HepG2 (cell line): ENCODE results near the gene GPS2. TPM values are rescaled to one million over a fixed set of nuclear protein-coding genes. Genes with fewer than 3 reads are reported as not detected.
A peak's percentile ranks its signal among the peaks of the same experiment; 100 is the strongest.

ENCODE experiments used
- ATAD3A ChIP-seq: sonication (generic); formaldehyde crosslinking; IDR thresholded peaks from 2 replicates; pipeline ENCODE4 v1.4.0; 2020; ENCODE audit warnings: missing genetic modification reagents
- FOXA3 ChIP-seq: IDR thresholded peaks from 2 replicates; pipeline ENCODE4 v1.6.1; 2016; ENCODE audit warnings: missing genetic modification reagents, missing compliant biosample characterization
- GATAD2A ChIP-seq: IDR thresholded peaks from 2 replicates; pipeline ENCODE4 v1.6.1; 2016
- HNRNPL ChIP-seq: fragments of 200-400 bp; formaldehyde crosslinking; IDR thresholded peaks from 2 replicates; pipeline ENCODE4 v1.6.1; 2017; ENCODE audit warnings: mild to moderate bottlenecking, low read depth, low read length
- KDM2A ChIP-seq: sonication (generic); formaldehyde crosslinking; IDR thresholded peaks from 2 replicates; pipeline ENCODE4 v1.4.0; 2020; ENCODE audit warnings: low read depth, missing genetic modification reagents, borderline replicate concordance
- MTF1 ChIP-seq: sonication (generic); formaldehyde crosslinking; IDR thresholded peaks from 2 replicates; pipeline ENCODE4 v1.5.0; 2020; ENCODE audit warnings: missing genetic modification reagents
- MXD3 ChIP-seq: IDR thresholded peaks from 2 replicates; pipeline ENCODE4 v1.6.1; 2016; ENCODE audit warnings: mild to moderate bottlenecking, missing biosample characterization, missing genetic modification reagents
- NONO ChIP-seq, 2 experiments: fragments of 450-650 bp in 1 of 2; sonication (generic) in 1 of 2; formaldehyde crosslinking in 1 of 2; IDR thresholded peaks in 1 of 2; conservative IDR thresholded peaks in 1 of 2; 2 replicates each; pipeline versions ENCODE4 v1.6.1 to v1.8.0; 2017 to 2022; ENCODE audit warnings: mild to moderate bottlenecking in 1 of 2, missing genetic modification reagents in 1 of 2, moderate library complexity in 1 of 2
- POLR2G ChIP-seq: fragments of 200-400 bp; formaldehyde crosslinking; IDR thresholded peaks from 2 replicates; pipeline ENCODE4 v1.6.1; 2018; ENCODE audit warnings: mild to moderate bottlenecking, low read depth, low read length, moderate library complexity
- PRDM15 ChIP-seq: sonication (generic); formaldehyde crosslinking; IDR thresholded peaks from 2 replicates; pipeline ENCODE4 v1.4.0; 2020; ENCODE audit warnings: missing genetic modification reagents
- RFXAP ChIP-seq: sonication (generic); formaldehyde crosslinking; IDR thresholded peaks from 2 replicates; pipeline ENCODE4 v1.4.0; 2020; ENCODE audit warnings: missing genetic modification reagents, borderline replicate concordance
- SAP130 ChIP-seq: IDR thresholded peaks from 2 replicates; pipeline ENCODE4 v1.6.1; 2016; ENCODE audit warnings: low read depth
- UBTF ChIP-seq: sonication (generic); formaldehyde crosslinking; IDR thresholded peaks from 2 replicates; pipeline ENCODE4 v1.4.0; 2020; ENCODE audit warnings: mild to moderate bottlenecking, missing genetic modification reagents
- ZBTB25 ChIP-seq: IDR thresholded peaks from 2 replicates; pipeline ENCODE4 v1.6.1; 2018; ENCODE audit warnings: missing genetic modification reagents
- ZFP90 ChIP-seq: sonication (generic); formaldehyde crosslinking; IDR thresholded peaks from 2 replicates; pipeline ENCODE4 v1.8.0; 2022; ENCODE audit warnings: missing genetic modification reagents, mild to moderate bottlenecking, inconsistent platforms, borderline replicate concordance
- ZFP91 ChIP-seq: sonication (generic); formaldehyde crosslinking; IDR thresholded peaks from 2 replicates; pipeline ENCODE4 v1.9.0; 2022; ENCODE audit warnings: missing genetic modification reagents, mild to moderate bottlenecking, borderline replicate concordance
- ZNF20 ChIP-seq: sonication (generic); formaldehyde crosslinking; IDR thresholded peaks from 2 replicates; pipeline ENCODE4 v1.4.0; 2020; ENCODE audit warnings: mild to moderate bottlenecking, moderate library complexity, missing genetic modification reagents
- ZNF557 ChIP-seq: sonication (generic); formaldehyde crosslinking; IDR thresholded peaks from 2 replicates; pipeline ENCODE4 v1.4.0; 2020; ENCODE audit warnings: missing genetic modification reagents
- ZNF563 ChIP-seq: sonication (generic); formaldehyde crosslinking; IDR thresholded peaks from 2 replicates; pipeline ENCODE4 v1.8.0; 2022; ENCODE audit warnings: mild to moderate bottlenecking, moderate library complexity, missing genetic modification reagents
- polyA plus RNA-seq, 8 experiments: library from polyadenylated mRNA; depleted of rRNA in 3 of 8; stranded (reverse) in 7 of 8; unstranded in 1 of 8; fragments of >200 nt; fragmentation: Illumina TruSeq in 4 of 8; extraction: Trizol in 4 of 8; gene quantifications; 2 replicates each; pipeline versions ENCODE4 v1.2.1 to v1.2.3, GENCODE V29; 2011 to 2016; ENCODE audit warnings: low read depth in 4 of 8, missing spikeins in 1 of 8, mixed read lengths in 1 of 8; ENCODE audit not compliant: insufficient read depth in 1 of 8
- total RNA-seq, 5 experiments: library from RNA; depleted of rRNA; stranded (reverse); fragments of >200 nt; fragmentation: Illumina TruSeq; extraction: Trizol; gene quantifications; 2 replicates each; pipeline ENCODE4 v1.2.3, GENCODE V29; 2016; ENCODE audit warnings: low read depth in 1 of 5

GPS2 gene
- total and polyA plus RNA-seq, 2 of the 13 experiments (the other 11 are each of a cell fraction or from before 2014, with no cell fraction given), result 58.0 to 59.4 TPM

GRCh38 chr17:7281953-7282751 is 33.0 kb downstream of the GPS2 start (continued):
- TF ChIP-seq PRDM15, result no peak
- 0 out of 2 replicates have a peak, but pooled peaks have one; percentile 16 for TF ChIP-seq MXD3 (CRISPR knock-in tag)
- TF ChIP-seq ZFP91 (CRISPR knock-in tag), result no peak
- 0 out of 2 replicates have a peak, but pooled peaks have one; percentile 56 for TF ChIP-seq ZFP90 (CRISPR knock-in tag)
- no peak; the same call in 1 of the 2 replicates for TF ChIP-seq ZNF20 (CRISPR knock-in tag)
- peak; percentile 74; the same call in 1 of the 2 replicates for TF ChIP-seq RFXAP (CRISPR knock-in tag)
- TF ChIP-seq ZBTB25 (CRISPR knock-in tag), result 0 out of 2 replicates have a peak, but pooled peaks have one; percentile 45
- TF ChIP-seq KDM2A, result peak; percentile 16; the same call in 1 of the 2 replicates
- TF ChIP-seq FOXA3 (CRISPR knock-in tag), result 0 out of 2 replicates have a peak, but pooled peaks have one; percentile 6
- peak; percentile 57 for TF ChIP-seq SAP130 (CRISPR knock-in tag)
- no peak for TF ChIP-seq ATAD3A (CRISPR knock-in tag)
- 0 out of 2 replicates have a peak, but pooled peaks have one; percentile 39 for TF ChIP-seq GATAD2A
- TF ChIP-seq ZNF563, result no peak
- peak; percentile 68; the same call in 1 of the 2 replicates for TF ChIP-seq ZNF557
- no peak for TF ChIP-seq MTF1
- no peak for TF ChIP-seq NONO (IDR thresholded peaks at IDR 0.05)
- 0 out of 2 replicates have a peak, but pooled peaks have one; percentile 22 for TF ChIP-seq NONO (CRISPR knock-in tag; conservative IDR thresholded peaks at IDR 0.05)
- TF ChIP-seq HNRNPL, result peak; percentile 52; the same call in 1 of the 2 replicates
- peak; percentile 31; the same call in 1 of the 2 replicates for TF ChIP-seq UBTF (CRISPR knock-in tag)
- TF ChIP-seq POLR2G, result no peak
